HG03575 (cell line): ENCODE data around the gene HPCAL4.

ENCODE experiments used
- ATAC-seq: cut with Tn5 transposase; IDR thresholded peaks from one replicate; pipeline ENCODE4 v1.9.1; 2021; ENCODE audit not compliant: unreplicated experiment, insufficient number of reproducible peaks, low FRiP score; ENCODE audit errors: extremely low read depth

HPCAL4 gene

GRCh38 chr1:39707506-39707905 is 16.3 kb upstream of the HPCAL4 start:
- ATAC-seq: no peak

GRCh38 chr1:39704757-39705156 is 13.5 kb upstream of the HPCAL4 start:
- no peak for ATAC-seq

DNA sequence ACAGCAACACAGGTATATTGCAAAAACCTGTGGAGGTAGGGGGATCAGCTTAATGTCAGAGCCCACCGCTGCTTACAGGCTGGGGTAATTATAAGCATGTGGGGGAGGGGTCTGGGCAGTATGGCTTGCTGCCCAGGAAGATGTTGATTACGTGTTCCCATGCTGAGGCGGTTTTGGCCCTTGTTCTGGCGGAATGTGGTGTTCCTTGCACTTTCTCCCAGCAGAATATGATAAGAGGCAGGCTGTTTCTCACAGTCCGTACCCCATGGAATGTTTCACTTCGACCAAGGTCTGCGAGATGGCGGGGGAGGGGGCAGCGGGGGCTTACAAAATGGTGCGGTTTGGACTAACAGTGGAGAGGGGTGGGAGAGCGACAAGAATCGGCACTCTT is 9.8 kb upstream of the HPCAL4 start:
- ATAC-seq: no peak

DNA sequence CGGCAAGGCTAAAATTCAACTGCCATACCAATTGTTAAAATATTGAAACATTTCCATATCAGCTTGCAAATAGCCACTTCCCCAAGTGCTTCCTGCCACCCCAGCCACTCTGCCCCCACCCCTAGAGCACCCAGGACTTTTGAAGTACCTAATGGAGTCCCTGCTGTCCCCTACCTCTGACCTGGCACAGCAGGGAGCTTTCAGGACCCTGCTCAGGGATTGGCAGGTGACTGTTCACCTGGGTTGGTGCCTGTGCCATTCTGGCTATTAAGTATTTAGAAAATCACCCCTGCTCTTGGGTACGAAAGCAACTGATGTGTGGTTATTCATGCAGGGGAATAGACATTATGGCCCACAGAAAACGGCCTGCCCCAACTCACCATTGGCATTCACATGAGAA is 9.1 kb upstream of the HPCAL4 start:
- no peak for ATAC-seq

GRCh38 chr1:39699419-39699818 is 8.2 kb upstream of the HPCAL4 start:
- ATAC-seq: no peak

- ATAC-seq: no peak
Observed at GRCh38 chr1:39698568-39698967, 7.3 kb upstream of the HPCAL4 start.

DNA sequence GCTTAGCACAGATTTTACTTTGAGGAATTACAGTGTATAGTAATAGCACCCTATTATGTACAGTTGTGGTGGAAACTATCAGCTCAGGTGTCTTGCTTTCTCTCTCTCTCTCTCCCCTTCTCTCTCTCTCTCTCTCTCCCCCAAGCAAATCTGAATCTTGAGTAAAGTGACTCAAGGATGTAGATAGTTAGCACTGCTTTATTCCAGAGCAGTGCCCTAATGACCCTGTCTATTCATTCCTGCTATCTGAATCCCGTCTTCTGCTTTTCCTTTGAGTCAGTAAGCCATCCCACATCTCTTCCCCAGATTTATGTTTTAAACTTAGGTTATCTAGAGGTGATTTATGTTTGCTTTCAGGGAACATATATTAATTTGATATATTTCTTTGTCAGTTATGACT is 5.2 kb upstream of the HPCAL4 start:
- no peak for ATAC-seq

- ATAC-seq: no peak
Observed at GRCh38 chr1:39695016-39695415, 3.8 kb upstream of the HPCAL4 start.

GRCh38 chr1:39694026-39694425 is 2.8 kb upstream of the HPCAL4 start:
- no peak for ATAC-seq

DNA sequence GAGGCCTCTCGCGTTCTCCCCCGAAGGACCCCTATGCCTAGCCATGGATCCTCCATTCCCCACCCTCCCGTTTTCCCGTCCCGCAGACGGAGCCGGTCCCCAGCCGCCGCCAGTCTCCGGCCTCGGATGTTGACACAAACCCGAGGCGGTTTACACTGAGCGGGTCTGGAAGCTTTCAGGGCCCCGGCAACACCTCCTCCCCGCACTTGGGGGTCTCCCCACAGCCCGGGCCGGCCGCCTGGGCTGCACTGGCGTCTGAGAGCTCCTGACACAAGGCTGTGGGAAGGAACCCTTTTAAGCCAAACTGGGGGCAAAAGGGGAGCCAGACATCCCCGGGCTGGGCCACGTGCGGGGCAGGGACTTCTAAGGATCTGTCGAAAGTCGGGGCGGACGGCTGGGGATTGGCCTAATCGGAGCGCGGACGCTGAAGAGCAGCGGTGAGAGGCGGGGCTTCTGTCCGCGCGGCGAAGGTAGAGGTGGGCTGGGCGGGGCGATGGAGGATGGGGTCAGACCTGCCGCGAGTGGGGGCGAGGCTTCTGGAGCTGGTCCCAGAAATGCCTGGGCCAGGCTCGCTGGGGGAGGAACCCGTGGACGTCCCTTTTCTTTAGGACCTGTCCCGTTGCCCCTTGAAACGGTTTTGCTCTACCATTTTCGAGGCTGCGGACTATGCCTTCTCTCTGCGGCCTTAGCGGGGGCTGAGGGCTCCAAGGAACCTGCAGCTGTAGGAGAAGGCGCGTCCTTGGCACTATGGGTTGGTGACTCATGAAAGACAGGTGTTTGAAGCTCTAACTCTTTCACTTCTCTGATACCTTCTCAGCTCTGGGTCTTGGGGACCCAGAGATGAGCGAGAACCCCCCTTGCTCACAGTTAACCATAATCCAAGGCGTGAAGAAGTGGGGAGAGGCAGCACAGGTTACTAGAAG is 1.2 kb upstream of the HPCAL4 start:
- no peak for ATAC-seq

DNA sequence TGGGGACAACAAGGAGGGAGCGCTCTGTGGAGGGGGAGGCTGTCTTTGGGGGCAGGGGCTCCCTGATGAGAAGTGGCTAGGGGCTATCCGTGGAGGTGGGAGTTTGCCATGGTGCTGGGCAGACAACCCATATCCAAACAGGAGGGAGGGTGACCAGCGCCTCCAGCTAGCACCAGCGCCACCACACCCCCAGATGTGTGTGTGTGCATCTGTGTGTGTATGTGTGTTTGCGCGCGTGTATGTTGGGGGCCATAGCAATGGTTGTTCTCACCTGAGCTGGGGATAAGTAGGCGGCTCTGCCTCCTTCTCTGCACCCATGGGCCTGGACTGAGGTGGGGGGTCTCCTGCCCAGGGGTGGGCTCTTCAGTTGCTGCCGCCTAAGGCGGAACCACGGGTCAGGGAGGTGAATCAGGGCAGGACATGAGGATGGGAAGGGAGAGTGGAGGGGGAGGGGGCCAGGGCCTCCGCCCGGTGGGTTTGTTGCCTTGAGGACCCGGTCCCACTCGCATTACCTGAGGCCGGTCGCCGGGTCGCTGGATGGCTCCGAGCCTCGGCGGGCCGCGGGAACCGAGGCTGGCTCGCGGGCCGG is 345 bp downstream of the HPCAL4 start:
- no peak for ATAC-seq

- no peak for ATAC-seq
Observed at GRCh38 chr1:39690225-39690624, 1.0 kb downstream of the HPCAL4 start.

DNA sequence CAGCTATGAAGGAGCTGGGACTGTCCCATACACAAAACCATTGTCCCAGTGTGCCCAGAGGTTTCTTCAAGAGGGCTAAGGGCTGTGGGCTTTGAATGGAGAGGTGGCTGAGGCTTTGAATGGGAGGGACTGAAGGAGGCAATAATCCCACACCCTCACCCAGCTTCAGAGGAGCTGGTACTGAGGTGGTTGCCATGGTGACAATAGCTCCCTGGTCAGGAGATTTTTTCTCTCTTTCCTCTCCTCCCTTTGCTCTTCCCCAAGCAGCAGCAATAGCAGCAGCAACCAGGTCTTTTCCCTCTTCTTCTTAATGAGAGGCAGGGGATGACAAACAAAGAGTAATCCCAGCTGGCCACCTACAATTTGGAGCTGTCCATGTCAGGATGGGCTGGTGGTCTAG is 1.6 kb downstream of the HPCAL4 start:
- no peak for ATAC-seq

DNA sequence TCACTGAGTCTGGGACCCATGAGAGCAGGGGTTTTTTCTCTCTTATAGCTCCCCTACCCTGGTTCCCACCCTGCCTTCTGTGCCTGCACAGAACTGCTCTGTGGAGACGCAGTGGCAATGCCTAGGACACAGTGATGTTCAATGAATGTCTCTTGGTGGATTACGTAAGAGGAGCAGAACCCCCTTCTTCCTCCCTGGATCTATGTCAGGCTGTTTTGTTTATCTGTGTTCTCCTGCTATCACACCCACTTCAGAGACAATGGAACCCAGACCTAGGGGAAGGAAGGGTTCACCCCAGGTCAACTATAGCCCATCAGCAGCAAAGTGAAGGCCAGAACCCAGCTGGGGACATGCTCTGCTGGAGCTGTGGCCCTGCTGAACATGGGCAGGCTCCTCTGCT is 2.0 kb downstream of the HPCAL4 start:
- ATAC-seq: no peak

GRCh38 chr1:39688706-39689105 is 2.5 kb downstream of the HPCAL4 start:
- no peak for ATAC-seq

DNA sequence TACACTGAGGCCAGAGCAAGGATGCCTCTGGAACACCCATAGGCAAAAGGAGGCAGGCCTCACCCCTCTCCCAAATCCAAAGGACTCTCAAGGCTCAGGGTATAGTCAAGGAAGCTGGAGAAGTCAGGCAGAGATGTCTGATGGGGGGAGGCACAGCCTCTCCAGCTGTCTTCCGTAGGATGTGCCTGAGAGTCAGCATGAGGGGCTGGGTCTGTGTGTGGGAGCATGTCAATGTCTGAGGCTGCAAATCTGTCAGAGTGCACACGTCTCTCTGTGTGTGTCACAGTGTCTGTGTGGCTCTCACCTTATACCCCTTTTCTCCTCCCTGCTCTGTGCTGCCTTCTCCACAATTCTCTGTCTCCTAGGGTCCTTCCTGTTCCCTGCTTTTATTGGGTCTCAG is 4.0 kb downstream of the HPCAL4 start:
- no peak for ATAC-seq

DNA sequence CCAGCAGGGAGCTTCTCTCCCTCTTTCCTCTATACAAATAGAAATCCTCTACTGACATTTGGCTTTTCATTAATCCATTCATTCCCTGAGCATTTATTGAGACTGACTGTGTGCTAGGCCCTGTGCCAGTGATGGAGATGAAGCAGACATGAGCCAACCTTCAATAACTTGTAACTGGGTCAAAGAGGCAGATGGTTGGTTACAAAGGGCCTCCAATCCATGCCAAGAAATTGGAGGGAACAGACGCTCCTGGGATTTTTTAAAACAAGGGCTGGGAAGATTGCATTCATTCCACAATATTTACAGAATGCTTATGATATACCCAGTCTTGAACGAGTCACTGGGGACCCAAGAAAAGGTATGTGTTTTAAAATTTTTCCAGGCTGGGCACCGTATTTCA is 6.2 kb downstream of the HPCAL4 start:
- no peak for ATAC-seq

GRCh38 chr1:39684313-39684664 is 6.9 kb downstream of the HPCAL4 start:
- no peak for ATAC-seq

DNA sequence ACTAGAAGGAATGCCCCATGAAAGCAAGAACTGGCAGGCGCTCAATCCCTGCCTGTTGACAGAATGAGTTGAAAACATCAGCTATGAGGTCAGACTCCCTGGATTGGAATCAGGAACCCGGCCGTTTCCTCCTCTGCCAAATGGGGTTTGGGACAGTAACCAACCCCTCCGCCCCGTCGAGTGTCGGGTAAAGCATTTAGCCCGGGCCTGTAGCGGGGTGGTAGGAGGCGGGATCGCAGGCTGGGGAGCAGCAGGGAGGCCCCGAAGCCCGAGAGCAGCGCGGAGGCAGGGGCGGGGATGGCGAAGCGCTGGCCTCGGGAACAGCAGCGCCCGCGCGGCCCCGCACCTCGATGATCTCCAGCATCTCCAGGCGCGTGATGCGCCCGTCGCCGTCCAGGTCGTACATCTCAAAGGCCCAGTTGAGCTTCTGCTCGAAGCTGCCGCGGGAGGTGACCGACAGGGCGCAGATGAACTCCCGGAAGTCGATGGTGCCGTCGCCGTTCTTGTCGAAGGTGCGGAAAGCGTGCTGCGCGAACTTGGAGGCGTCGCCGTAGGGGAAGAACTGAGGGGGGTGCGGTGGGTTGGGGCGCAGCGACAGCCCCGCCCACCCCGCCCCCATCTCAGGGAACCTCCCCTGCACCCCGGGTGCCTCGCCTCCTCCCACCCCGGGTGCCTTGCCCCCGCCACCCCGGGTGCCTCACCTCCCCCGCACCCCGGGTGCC is 7.5 kb downstream of the HPCAL4 start:
- no peak for ATAC-seq

DNA sequence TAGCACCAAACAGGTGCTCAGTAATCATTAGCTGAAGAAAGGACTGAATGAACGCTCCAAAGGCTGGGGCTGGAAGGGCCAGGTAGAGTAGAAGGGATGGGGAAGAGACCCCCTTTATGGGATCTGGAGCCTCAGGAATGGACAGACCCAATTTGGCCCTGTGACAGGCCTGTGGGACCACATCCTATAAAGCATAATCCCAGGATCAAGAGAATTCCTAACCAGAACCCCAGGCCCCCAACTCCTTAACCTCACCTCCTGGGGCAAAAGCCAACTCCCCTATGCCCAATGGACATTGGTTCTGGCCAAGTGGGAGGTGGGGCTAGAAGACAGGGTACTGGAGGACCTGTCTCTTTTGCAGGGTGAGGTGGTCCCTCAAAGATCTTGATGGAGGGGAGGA is 9.2 kb downstream of the HPCAL4 start:
- ATAC-seq: no peak
